ENCODE results near the gene CAPN14.
"Not testable (repeated sequence)": the region's sequence is repeated elsewhere in the genome, so short reads cannot be mapped to it uniquely, and the experiment has no call there.

GRCh38 chr2:31183973-31184372 is 33.3 kb downstream of the CAPN14 start:
- not testable (repeated sequence) for TF ChIP-seq POLR2A (IDR thresholded peaks at IDR 0.05); CTCF (IDR thresholded peaks at IDR 0.05 in 8 of 11, conservative IDR thresholded peaks at IDR 0.05 in 3 of 11); POLR2AphosphoS5 (IDR thresholded peaks at IDR 0.05)
